GM18858 (cell line): ENCODE results near the gene SORD.
A peak's percentile ranks its signal among the peaks of the same experiment; 100 is the strongest.
"Not testable (repeated sequence)": the region's sequence is repeated elsewhere in the genome, so short reads cannot be mapped to it uniquely, and the experiment has no call there.

Experiments used
- ATAC-seq: cut with Tn5 transposase; IDR thresholded peaks from one replicate; pipeline ENCODE4 v1.9.1; 2021; ENCODE audit not compliant: unreplicated experiment

SORD gene

DNA sequence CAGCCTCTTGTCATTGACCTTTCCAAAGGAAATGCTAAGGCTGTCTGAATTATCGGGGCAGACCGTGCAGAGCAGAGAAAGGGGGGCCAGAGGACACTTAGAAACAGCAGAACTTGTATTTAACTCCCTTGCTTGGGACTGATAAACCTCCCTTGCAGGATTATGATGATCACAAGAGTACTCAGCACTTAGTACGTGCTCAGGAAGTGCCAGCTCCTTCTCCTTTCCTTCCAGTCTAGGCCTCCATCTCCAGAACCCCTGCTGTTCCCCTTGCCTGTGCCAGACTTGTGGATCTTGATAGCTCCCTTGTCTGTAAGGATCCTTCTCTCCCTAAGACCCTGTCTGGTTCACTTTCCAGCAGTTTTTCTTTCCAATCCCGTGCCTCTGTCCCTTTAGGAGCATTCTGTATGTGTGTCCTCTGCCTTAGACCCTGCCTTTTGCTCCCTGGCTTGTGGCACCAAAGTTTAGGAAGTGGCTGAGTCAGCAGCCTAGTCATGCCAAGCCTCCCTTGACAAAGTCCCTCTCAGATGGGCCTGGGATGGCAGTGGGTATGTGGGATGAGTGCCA, 747 bp downstream of the SORD start:
- no peak for ATAC-seq

DNA sequence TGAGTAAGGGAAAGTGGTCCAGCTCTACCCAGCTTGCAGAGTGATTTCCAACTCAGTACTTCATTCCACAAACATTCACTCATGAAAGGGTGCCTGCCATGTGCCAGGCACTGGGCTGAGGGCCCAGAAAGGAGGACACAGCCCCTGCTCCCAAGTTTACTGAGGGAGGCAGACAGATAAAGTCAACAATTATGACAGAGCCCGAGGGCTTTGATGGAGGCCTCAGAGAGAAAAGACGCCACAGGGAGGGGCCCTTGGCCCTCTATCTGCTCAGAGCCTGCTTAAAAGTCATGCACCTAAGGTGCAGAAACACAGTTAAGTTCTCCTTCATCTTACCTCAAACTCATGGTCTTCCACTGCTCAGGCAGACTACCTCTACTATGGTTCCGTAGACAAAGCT, 1.7 kb downstream of the SORD start:
- ATAC-seq: not testable (repeated sequence)

DNA sequence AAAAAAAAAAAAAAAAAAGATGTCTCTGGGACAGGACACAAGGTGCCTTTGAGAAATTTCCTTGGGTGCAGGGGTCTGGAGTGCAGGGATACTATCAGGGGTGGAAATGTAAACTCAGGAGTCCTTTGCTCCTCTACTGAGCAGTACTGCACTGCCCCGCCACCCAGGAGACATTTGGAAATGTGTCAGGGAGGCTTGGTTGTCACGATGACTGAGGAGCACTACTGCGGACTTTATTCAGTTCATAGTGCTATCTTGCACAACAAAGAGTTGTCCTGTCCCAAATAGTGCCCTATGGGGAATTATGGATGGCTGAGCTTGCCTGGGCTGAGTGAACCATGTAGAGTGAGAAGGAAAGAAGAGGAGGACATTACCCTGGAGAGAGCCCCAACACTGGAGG, 2.6 kb downstream of the SORD start:
- not testable (repeated sequence) for ATAC-seq

DNA sequence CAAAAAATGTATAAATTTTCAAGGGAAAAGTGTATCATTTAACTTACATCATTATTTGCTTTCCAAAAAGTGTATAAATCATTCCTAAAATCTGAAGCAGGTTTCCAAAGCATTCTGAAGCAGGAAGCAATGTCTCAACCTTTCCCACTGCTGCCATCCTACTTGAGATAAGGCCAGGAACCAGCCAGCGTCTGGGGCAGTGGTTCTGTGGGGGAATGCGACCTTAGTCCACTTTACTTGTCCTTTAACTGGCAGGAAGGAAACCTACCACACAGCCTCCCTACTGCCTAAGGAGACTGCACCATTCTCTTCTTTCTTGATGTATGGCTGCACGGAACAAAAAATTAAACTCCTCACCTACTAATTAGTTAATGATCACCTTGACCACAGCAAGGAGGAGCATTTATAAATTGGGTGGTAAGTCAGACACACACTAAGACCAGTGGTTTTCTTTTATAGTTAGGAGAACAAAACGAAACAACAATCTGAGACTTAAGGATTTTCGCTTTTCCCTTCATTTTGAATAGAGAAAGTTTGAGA, 3.7 kb downstream of the SORD start:
- ATAC-seq: no peak

DNA sequence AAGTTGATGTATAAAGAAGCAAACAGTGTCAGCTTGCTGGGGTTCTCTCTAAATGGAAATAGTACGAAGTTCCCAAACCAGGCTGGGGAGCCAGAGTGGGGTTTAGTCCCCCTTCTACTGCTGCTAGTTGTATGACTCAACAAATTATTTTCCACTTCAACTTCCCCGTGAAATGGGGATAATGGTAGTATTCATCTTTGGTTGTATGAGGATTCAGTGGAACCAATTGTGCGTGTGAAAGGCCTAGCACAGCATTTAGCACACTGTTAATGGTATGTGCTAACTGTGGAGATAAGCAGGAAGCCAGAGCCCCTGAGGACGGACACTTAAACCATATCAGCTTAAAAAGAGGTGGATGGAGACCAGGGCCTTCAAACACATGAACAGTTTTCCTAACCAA, 4.2 kb downstream of the SORD start:
- no peak for ATAC-seq

DNA sequence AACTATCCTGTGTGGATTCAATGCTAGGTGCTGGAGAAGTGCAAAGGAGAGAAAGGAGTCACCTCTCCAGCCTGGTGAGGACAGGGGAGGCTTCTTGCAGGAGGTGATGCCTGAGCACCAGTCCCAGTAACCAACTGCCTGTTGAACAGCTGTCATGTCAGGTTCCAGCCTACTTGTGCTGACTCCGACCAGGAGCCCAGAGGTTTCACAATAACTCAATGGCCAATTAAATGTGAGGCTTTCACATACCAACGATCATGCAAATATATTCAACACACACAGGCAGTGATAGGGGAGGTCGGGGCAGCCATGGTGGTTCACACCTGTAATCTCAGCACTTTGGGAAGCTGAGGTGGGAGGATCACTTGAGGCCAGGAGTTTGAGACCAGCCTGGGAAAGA, 7.7 kb downstream of the SORD start:
- ATAC-seq: no peak

DNA sequence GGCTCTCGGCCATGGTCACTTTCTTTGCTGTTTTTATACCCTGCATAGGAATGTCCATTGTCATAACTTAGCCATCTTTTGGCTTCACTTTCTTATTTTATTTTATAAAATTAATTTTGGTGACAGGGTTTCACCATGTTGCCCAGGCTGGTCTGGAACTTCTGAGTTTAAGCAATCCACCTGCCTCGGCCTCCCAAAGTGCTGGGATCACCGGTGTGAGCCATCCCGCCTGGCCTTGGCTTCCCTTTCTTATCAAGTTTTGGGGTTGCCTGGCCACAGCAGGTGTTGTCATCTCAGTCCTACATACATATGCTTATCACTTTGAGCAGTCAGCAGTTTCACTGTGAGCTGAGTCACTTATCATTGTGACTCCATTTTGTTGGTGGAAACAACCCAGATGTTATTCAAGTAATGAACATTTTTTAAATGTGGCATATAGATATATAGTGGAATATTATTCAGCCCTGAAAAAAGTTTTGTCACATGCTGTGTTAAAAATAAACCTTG, 8.6 kb downstream of the SORD start:
- not testable (repeated sequence) for ATAC-seq

DNA sequence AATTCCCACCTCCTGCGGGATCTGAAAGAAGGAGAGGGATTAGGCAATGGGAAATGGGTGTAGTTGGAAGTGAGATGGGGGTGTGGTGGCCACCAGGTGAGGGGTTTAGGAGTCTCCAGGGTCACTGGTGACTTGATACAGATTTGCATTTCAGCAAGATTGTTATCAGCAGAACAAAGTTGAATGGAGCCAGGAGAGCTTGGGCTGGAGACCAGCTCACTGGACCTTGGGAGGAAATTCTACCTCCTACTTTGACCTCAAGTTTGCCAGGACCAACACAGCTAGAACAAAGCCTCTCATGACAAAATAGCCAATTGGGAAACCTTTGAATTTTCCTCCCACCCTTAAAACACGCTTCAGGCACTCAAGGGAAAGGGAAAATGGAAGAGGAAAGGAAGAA, 9.5 kb downstream of the SORD start:
- not testable (repeated sequence) for ATAC-seq

DNA sequence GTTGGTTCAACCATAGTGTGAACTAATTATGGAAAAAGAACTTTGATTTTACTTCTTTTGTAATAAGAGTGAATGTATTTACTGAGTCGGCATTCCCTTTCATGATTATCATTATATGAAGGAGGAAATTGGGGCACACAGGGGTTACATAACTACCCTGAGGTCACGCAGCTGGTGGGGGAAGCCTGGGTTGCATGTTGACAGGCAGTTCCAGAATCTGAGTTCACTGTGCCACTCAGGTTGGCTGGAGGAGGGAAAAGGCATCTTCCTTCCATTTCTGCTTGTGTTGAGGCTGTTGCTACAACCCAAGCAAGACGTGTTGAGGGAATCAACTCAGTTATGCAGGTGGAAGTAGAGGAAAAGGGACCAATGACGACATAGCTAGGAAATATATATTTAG, 11.1 kb downstream of the SORD start:
- not testable (repeated sequence) for ATAC-seq

DNA sequence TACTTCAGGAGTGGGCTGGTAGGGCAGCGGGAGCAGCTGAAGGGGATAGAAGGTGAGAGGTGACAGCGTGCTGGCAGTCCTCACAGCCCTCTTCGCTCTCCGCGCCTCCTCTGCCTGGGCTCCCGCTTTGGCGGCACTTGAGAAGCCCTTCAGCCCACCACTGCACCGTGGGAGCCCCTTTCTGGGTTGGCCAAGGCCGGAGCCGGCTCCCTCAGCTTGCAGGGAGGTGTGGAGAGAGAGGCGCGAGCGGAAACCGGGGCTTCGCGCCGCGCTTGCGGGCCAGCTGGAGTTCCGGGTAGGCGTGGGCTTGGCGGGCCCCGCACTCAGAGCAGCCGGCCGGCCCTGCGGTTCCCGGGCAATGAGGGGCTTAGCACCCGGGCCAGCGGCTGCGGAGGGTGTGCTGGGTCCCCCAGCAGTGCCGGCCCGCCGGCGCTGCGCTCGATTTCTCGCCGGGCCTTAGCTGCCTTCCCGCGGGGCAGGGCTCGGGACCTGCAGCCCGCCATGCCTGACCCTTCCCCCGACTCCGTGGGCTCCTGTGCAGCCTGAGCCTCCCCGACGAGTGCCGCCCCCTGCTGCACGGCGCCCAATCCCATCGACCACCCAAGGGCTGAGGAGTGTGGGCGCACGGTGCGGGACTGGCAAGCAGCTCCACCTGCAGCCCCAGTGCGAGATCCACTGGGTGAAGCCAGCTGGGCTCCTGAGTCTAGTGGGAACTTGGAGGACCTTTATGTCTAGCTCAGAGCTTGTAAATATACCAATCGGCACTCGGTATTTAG, 11.8 kb downstream of the SORD start:
- ATAC-seq: not testable (repeated sequence)

DNA sequence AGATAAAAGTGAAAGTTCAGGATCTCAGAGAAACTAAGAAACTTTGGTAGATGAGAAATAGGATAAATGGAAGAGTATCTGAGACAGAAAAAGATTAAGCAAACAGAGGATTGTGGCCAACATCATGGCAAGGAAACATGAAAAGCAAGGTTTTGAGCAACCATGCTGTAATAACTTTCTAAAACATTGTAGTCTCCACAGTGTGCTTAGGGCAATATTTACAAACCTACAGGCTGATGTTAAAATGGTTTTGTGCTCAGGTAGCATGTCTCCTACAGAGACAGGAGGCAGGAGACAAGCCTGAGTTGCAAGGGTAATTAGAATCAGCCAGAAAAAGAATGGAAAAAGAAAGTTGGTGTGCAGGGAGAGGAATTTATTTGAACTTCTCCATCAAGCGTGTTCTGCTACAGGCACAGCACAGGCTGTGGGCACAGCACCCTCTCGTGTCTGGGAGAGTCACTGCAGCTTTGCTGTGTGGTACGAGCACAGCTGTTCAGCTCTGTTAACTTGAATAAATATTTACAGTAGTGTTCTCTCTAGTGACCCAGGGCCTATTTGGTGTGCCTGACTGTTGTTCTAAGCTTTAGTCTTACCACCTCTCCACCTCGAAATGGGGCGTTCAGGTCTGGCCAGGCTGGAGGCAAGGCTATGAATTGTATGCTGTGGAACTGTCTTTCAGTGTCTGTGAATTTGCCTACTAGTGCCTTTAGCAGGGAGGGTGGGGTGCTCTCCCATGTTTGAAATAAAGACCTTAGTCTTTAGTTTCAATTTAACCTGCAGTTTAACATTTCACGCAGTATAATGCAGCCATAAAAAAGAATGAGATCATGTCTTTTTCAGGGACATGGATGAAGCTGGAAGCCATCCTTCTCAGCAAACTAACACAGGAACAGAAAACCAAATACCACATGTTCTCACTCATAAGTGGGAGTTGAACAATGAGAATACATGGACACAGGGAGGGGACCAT, 14.1 kb downstream of the SORD start:
- peak; percentile 85 for ATAC-seq

DNA sequence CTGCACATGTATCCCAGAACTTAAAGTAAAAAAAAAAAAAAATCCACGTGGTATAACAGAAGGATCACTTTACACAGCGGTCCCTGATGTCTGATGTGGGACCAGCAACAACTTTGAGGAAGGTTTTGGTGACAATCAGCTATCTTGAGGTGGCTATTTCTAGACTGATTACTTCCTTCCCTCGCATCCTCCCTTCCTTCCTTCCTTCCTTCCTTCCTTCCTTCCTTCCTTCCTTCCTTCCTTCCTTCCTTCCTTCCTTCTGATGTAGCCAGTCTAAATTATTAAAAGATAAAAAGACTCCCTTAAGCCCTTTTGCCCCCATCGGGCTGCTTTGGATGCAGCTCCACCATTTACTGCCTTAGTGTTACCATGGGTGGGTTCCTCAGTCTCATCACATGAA, 14.9 kb downstream of the SORD start:
- no peak for ATAC-seq

DNA sequence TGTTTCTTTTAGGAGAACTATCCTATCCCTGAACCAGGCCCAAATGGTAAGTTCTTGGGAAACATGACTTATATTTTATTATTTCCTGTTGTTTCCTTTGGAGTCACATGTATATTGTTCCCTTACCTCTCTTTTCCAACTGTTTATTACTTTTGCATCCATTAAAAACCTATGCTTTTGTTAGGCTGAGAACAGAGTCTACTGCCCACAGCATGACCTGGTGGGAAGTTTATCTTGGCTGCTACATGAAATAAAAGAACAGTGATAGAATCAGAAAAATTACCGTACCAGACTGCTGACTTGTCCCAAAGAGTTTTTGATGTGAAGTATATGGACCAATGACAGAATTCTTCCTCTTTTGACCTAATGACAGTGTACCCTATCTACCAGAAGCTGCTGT, 17.4 kb downstream of the SORD start:
- ATAC-seq: not testable (repeated sequence)

DNA sequence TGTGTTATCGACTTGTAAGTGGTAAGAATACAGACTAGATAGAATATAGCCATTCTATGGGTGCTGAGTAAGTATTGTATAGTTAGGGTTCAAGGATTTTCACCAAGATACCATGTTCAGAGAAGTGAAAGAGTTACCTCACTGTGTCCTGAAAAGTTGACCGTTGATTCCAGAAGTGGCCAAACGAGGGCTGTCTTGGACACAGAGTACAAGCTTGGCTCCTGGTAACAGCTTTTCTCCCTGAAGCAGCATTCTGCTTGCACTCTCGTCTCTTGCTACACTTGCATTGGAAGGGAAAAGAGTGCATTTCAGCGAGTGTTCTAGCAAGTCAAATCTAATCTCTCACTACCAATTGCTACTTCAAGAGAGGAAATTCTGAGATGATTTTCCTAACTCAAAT, 18.5 kb downstream of the SORD start:
- not testable (repeated sequence) for ATAC-seq

DNA sequence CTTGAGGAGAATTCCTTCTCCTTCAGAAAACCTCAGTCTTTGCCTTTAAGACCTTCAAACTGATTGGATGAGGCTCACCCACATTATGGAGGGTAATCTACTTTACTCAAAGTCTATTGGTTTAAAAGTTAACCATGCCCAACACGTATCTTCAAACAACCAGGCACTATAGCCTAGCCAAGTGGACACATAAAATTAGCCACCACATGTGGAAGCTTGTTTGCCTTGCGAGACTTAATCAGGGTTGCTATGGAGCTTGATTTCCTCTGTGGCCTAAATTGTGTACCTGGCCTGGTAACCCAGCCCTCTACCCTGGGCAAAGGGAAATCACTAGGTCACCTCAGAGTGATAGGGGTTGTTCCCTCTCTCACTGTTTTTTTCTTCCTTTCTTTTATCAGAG, 19.9 kb downstream of the SORD start:
- not testable (repeated sequence) for ATAC-seq

DNA sequence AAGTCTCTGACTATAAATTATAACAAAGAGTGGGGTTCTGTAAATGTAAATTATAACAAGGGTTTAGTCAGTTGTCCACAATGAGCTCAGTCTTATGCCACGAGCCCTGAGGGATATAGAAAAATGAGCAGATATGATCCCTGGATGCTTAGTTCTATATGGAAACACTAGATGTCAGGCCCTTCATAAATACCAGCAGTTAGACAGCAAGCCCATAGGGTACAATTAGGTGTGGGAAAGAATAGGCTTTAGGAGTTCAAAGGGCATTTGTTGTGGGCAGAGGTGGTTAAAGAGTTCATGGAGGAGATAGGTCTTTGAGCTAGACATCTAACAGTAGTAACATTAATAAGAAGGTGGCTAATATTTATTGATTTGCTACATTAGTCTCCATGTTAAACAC, 21.3 kb downstream of the SORD start:
- ATAC-seq: not testable (repeated sequence)

DNA sequence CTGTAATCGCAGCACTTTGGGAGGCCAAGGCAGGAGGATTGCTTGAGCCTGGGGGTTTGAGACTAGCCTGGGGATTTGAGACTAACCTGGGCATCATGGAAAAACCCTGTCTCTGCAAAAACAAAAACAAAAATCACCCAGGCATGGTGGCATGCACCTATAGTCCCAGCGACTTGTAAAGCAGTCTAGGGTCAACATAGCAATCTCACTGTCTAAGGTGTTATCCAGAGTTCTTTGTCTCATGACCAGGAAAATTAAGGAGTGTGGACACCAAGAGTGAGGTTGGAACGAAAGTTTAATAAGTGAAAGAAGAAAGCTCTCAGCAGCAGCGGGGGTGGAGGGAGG, 25.4 kb downstream of the SORD start:
- not testable (repeated sequence) for ATAC-seq

DNA sequence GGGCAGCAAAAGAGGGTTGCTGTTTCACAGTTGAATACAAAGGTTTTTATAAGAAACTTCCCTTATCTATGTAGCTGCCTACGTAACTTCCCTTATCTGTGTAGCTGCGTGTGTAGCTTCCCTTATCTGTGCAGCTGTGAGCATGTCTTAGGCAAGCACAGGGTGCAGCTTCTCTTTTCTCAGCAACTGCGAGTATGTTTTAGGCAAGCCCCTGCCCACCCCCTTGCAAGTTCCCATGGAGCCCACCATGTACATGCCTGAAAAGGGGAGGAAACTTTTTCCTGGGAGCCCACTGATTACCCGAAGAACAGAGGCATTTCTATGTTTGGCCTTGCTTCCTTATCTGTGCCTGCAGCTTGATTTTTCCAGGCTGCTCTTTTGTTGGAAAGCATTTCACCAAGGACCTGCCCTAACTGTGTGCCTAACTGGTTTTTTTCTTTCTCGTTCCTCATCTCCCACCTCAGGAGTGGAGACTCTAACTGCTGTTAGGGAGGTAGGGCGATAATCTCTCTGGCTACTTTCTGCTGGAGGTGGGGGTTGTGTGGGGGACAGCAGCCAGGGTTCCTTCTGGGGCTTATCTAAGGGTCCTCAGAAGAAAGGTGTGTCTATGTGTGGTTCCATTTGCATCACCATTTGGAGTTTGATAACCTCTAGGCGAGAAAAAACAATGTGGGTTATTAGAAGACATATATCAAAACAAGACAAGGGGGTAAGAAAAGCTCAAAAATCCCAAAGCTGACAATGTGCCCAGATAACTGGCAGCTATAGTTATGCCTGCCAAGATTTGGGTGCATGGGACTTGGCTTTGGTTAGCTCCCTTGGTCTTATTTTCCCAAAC, 26.0 kb downstream of the SORD start:
- ATAC-seq: peak; percentile 66

DNA sequence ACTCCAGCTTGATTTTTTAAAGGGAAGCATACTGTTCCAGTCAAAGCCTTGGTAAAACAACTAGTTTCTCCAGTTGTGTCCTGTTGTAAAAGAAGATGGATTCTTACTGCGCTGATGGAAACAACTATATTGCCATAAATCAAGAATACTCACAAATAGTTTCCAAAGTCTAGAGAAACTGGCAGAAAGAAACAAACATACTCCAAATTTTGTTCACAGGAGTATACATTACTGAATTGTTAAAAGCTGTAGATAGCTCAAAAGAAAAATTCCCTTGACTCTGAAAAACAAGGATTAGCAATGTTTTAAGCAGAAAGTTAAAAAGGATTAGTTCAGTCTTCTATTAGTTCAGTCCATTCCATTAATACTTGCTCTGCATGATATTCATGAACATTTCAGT, 27.6 kb downstream of the SORD start:
- ATAC-seq: no peak

DNA sequence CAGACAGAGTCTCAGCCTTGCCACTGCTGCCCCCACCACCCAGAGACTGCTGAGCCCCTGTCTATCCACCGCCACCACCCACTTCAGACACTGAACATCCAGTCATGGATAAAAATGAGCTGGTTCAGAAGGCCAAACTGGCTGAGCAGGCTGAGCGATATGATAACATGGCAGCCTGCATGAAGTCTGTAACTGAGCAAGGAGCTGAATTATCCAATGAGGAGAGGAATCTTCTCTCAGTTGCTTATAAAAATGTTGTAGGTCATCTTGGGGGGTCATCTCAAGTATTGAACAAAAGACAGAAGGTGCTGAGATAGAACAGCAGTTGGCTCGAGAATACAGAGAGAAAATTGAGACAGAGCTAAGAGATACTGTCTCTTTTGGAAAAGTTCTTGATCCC, 29.7 kb downstream of the SORD start:
- not testable (repeated sequence) for ATAC-seq
